Measurements from ENCODE around the gene CERS4.
"Not testable (repeated sequence)": the region's sequence is repeated elsewhere in the genome, so short reads cannot be mapped to it uniquely, and the experiment has no call there.

CERS4 gene

DNA sequence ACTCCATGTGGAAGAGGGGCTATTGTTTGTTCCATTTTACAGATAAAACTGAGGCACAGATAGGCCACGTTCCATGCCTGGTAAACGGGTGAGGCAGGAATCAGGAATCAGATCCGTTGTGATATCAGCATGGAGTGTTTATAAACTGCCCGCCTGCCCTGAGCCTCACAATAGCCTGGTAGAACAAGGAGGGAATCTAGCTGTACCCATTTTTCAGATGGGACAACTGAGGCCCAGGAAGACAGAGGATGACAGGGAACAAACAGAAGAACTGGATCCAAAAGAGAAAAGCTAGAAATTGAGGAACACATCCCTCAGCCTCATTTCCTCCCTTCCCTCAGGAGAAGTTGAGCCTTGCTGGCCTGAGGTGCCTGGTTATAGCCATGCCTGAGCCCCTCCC lies 32.5 kb downstream of the CERS4 start:
- DNase-seq (ENCODE audit: low read depth in 2 of 2), result no peak

DNA sequence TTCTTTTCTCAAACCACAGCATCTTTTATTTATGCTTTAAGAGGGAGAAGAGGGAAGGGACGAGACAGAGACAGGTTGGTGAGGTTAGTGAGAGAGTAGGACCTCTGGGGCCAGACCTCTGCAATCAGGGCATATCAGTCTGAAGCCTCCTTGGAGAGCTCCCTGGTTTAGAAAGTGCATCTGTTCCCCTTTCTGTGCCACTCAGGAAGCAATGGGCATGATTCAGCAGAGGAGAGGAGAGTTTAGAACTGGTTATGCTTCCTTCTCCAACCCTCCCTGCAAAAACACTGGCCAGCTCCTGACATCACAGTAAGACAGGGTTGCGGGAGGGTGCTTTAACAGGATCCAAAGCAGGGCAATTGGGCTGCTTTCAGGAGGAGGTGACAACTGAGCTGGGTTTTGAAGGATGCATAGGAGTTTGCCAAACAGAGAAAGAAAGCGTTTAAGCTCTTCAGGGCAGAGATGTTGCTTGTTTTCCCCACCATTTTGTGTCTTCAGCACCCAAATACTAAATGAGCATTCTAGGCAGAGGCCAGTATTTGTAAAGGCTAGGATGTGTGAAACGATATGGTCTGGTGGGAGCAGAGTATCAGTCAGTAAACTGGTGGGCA lies 33.1 kb downstream of the CERS4 start:
- no peak for DNase-seq (ENCODE audit: low read depth in 2 of 2)

DNA sequence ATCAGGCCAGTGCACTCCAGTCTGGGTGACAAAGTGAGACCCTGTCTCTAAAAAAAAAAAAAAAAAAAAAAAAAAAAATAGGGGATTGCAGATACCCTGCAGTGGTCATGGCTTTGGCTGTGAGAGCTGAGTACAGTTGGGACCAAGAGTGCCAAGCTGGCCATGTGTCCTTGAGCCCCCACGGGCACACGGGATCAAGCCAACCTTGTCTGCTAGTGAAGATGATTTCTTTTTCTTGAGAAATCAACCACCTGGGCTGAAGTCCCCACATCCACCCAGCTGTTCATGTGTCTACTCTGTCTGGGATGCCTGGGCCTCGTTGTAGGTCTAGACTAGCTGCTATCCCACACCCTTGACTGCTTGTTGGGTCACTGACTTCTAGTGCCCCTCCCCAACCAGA lies 34.0 kb downstream of the CERS4 start:
- no peak for DNase-seq (ENCODE audit: low read depth in 2 of 2)

- DNase-seq (ENCODE audit: low read depth in 2 of 2), result no peak
These were observed 35.3 kb downstream of the CERS4 start for GRCh38 chr19:8244442-8244841.

DNA sequence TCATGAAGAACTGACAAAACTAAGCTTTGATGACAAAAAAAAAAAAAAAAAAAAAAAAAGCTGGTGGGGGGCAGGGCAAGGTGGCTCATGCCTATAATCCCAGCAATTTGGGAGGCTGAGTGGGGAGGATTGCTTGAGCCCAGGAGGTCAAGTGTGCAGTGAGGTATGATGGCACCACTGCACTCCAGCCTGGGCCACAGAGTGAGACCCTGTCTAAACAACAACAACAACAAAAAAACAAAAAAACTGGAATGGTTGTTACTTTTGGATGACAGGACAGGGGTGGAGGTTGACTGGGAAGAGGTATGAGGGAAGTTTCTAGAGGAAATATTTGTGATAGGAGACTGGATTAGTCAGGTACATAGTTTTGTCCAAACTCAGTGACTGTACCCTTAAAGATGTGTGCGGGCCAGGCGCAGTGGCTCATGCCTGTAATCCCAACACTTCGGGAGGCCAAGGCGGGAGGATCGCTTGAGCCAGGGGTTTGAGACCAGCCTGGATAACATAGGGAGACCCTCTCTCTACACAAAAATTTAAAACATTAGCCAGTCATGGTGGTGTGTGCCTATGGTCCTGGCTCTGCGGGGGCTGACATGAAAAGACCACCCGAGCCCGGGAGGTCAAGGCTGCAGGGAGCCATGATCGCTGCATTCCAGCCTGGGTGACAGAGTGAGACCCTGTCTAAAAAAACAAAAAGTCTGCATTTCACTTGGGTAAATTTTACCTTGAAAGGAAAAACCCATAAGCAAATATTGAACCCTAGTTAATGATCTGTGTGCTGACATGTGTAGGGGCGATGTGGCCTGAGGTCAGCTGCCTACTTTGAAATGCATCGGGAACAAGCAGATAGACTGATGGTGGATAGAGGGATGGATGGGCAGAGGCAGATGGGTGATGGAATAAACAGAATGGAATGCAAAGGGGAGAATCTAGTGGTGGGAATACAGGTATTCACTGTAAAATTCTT lies 37.0 kb downstream of the CERS4 start:
- no peak for DNase-seq (ENCODE audit: low read depth in 2 of 2)

DNA sequence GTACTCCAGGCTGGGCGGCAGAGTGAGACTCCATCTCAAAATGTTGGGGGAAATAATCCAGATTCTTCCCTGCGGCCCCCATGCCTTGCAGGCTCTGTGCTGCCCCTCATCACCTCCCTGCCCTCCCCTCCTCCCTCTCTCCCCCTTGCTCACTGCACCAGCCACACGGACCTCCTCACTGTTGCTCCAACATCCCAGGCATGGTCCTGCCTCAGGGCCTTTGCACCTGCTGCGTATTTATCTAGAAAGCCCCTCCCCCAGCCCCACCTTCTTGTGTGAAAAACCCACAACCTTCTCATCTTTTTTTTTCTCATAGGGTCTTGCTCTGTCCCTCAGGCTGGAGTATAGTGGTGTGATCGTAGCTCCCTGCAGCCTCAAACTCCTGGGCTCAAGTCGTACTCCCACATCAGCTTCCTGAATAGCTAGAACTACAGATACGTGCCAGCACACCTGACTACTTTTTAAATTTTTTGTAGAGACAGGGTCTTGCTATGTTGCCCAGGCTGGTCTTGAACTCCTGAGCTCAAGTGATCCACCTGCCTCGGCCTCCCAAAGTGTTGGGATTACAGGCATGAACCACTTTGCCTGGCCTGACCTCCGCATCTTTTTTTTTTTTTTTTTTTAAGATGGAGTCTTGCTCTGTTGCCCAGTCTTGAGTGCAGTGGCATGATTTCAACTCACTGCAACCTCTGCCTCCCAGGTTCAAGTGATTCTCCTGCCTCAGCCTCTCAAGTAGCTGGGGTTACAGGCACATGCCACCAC lies 38.1 kb downstream of the CERS4 start:
- not testable (repeated sequence) for DNase-seq (ENCODE audit: low read depth in 2 of 2)

GRCh38 chr19:8248348-8249328 lies 39.5 kb downstream of the CERS4 start:
- DNase-seq (ENCODE audit: low read depth in 2 of 2), result no peak

GRCh38 chr19:8250596-8250995 lies 41.4 kb downstream of the CERS4 start:
- no peak for DNase-seq (ENCODE audit: low read depth in 2 of 2)

GRCh38 chr19:8251025-8251472 lies 41.9 kb downstream of the CERS4 start:
- DNase-seq (ENCODE audit: low read depth in 2 of 2), result no peak

- peak in 1 of 2 experiments; percentile 36 for DNase-seq (ENCODE audit: low read depth in 2 of 2)
These were observed 43.9 kb downstream of the CERS4 start for GRCh38 chr19:8252922-8253589.

- DNase-seq (ENCODE audit: low read depth in 2 of 2), result no peak
These were observed 44.5 kb downstream of the CERS4 start for GRCh38 chr19:8253678-8254077.

DNA sequence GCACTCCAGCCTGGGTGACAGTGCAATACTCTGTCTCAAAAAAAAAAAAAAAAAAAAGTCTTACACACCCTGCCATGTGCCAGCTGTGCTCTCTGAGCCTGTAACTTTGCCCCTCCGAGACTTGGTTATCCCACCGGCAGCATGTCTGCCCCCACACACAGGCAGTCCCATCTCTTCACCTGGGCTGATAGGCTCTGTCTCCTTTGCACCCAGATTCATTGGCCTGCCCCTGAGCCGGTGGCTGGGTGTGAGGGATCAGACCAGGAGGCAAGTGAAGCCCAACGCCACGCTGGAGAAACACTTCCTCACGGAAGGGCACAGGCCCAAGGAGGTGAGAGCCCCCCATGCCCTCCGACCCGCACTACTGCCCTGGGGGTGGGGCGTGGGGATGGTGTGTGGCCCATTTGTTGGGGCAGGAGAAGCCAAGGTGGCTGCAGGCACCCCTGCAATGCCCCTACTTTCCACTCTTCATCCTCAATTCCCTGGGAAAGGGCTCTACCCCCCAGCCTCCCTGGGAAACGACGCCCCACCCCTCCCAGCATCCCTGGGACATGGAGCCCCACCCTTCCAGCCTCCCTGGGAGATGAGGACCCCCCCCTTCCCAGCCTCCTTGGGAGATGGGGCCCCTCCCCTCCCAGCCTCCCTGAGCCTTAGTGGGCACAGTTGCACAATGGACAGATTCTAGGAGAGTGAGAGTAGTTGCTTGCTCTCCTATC lies 45.3 kb downstream of the CERS4 start:
- DNase-seq (ENCODE audit: low read depth in 2 of 2), result no peak

DNA sequence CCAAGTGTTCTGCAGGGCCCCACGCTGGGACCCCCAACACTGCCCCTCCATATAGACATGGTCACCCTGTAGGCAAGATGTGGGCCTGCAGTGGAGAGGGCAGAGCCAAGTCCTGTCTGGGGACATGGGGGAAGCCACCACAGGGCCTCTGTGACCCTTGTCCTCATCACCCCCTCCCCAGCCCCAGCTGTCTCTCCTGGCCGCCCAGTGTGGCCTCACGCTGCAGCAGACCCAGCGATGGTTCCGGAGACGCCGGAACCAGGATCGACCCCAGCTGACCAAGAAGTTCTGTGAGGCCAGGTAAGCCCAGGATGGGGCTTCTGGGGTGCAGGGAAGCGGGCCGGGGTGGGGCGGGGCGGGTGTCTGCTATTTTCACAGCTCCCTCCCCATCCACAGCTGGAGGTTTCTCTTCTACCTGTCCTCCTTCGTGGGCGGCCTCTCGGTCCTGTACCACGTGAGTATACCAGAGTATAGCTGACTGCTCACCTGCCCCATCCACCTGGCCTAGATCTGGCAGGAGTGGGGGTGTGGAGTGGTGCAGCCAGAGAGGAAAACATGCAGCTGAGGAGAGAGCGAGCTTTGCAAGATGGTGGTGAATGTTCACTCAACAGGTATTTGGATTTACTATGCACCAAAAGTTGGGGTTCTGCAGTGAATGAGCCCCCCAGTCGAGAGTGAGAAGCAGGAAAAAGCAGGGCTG lies 46.4 kb downstream of the CERS4 start:
- DNase-seq (ENCODE audit: low read depth in 2 of 2), result no peak

DNA sequence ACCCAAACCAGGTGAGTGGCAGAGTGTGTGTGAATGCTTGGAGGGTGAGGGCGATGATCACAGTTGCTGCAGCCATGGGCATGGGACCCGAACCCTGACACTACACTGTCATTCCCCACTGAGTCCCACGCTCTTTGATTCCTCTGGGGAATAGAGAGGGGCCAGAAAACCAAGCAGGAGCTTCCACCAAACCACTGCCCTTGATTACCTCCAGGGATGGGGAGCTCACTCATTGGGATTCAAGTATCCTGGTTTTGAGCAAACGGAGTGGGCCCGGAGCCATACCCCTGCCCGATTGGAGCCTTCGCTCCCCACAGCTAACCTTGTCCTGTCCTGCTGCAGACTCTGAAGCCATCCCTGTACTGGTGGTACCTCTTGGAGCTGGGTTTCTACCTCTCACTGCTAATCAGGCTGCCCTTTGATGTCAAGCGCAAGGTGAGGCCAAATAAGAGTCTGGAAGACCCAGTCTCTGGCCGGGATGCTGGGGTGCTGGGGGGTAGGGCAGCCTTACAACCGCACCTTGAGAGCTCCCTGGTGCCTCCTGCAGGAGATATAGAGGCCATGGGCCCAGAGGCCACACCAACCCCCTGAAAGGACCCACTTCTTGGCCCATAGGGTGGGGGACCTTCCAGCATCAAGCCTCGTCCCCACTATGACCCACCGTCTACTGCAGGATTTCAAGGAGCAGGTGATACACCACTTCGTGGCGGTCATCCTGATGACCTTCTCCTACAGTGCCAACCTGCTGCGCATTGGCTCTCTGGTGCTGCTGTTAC lies 47.3 kb downstream of the CERS4 start:
- no peak for DNase-seq (ENCODE audit: low read depth in 2 of 2)

DNA sequence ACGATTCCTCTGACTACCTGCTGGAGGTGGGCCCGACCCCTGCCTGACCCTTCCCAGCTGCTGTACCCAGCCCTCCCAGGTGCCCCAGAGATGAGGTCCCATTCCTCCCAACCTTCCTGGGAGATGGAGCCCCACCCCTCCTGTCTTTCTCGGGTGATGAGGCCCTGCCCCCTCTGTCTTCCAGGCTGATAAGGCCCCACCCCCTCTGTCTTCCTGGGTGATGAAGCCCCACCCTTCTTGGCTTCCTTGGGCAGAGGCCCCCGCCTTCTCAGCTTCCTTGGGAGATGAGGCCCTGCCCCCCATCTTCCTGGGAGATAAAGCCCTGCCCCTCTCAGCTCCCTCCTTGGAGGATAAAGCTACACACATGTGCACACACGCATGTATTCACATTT lies 47.9 kb downstream of the CERS4 start:
- no peak for DNase-seq (ENCODE audit: low read depth in 2 of 2)

DNA sequence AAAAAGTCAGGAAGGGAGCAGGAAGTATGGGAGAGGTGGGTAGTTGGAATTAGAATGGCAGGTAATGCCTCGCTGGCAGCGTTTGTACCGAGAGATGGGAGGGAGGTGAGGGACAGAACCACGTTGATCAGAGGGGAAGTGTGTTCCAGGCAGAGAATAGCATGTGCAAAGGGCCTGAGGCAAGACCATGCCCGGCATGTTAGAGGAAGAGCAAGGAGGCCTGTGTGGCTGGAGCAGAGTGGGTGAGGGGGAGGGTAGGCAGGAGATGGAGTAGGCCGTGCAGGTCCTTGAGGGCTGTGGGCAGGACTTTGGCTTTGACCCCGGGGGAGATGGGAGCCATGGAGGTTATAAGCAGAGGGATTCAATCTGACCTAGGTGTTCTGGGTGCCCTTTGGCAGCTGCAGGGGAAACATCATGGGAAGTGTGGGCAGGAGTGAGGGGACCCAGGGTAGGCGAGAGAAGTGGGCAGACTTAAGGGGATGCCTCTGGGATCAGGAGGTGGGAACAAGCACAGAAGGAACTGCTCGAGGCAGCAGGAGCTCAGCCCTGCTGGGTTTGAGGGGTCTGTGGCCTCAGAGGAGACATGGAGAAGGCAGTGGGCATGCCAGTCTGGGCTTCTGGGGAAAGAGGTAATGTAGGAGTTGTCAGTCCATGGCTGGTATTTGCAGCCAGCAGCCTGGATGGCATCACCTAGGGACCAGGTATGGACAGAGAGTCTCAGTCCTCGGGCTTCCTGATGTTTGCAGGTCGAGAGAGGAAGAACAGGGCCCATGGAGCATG lies 50.2 kb downstream of the CERS4 start:
- DNase-seq (ENCODE audit: low read depth in 2 of 2), result no peak

- DNase-seq (ENCODE audit: low read depth in 2 of 2), result no peak
These were observed 50.7 kb downstream of the CERS4 start for GRCh38 chr19:8259922-8260247.

GRCh38 chr19:8261347-8261746 lies 52.2 kb downstream of the CERS4 start:
- no peak for DNase-seq (ENCODE audit: low read depth in 2 of 2)
